SKM-1 treated with dmso at 0.1 percent for 144 hours (cell line): ENCODE results near the gene LIME1.

Experiments
- DNase-seq: peaks from one replicate; lab custom pipeline; 2025; ENCODE audit not compliant: unreplicated experiment; lab: John Stamatoyannopoulos, UW

LIME1 gene, protein sequence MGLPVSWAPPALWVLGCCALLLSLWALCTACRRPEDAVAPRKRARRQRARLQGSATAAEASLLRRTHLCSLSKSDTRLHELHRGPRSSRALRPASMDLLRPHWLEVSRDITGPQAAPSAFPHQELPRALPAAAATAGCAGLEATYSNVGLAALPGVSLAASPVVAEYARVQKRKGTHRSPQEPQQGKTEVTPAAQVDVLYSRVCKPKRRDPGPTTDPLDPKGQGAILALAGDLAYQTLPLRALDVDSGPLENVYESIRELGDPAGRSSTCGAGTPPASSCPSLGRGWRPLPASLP

DNA sequence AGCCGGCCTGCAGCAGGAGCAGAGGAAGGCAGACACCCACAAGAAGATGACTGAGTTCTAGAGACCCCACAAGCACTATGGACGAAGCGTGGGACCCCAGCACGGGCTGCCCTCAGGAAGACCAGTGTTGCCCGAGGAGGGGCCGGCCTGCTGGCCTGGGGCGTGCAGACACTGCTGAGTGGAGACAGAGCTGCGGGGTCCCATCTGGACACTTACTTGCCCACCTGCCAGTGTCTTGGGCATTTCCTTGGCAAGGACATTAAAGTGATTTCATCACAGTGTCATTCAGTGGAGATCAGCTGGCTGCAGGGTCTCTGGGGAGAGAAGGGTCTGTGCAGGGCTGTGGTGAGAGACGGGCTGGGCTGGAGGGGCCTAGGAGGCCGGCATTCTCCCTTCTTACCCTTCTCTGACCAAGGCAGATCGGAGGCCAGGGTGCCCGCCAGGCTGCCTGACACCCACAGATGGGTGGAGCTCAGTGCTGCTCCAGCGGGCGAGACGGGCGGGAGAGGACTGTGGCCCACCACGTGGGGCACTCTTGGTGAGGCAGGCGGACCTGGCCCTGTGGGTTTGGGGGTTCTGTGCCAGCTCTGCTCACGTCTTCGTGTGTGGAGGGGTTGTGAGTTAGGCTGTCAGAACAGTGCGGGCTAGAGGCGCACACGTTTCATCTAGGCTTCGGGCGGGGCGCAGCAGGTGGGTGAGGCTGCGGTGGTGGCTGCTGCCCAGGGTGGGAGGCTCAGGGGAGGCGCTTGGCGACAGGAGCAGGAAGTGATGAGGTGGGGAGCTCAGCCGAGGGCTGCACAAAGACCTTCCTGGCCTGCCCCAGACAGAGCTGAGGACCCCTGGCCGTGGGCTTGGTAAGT, at the start of gene LIME1:
Gene LIME1, plus strand, starts transcription at position 806 of the 860 bp plus-strand sequence. CDS start 886 bp downstream, outside the sequence.
- no peak for DNase-seq

DNA sequence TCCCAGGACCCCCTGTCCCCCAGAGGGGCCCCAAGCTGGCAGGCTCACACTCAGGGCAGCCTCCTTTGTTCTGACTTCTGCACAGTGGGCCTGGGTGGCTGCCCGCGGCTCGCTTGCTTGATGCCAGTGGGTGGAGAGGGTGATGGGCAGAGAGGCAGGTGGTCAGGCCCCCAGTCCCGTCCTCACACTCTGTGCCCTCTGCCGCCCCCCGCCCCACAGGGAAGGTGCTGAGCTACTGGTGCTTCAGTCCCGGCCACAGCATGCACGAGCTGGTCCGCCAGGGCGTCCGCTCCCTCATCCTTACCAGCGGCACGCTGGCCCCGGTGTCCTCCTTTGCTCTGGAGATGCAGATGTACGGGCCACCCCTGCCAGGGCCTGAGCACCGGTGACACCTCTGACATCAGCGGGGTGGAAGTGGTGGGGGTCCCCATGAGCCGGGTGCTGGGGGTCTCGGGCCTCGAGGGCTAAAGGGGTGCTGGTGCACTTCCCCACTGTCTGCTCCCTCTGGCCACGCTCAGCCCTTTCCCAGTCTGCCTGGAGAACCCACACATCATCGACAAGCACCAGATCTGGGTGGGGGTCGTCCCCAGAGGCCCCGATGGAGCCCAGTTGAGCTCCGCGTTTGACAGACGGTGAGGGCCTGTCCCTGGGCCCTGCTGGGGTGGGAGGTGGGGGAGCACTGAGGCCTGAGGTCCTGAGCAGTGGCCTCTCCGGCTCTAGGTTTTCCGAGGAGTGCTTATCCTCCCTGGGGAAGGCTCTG, 48.9 kb upstream of the LIME1 start:
- no peak for DNase-seq

DNA sequence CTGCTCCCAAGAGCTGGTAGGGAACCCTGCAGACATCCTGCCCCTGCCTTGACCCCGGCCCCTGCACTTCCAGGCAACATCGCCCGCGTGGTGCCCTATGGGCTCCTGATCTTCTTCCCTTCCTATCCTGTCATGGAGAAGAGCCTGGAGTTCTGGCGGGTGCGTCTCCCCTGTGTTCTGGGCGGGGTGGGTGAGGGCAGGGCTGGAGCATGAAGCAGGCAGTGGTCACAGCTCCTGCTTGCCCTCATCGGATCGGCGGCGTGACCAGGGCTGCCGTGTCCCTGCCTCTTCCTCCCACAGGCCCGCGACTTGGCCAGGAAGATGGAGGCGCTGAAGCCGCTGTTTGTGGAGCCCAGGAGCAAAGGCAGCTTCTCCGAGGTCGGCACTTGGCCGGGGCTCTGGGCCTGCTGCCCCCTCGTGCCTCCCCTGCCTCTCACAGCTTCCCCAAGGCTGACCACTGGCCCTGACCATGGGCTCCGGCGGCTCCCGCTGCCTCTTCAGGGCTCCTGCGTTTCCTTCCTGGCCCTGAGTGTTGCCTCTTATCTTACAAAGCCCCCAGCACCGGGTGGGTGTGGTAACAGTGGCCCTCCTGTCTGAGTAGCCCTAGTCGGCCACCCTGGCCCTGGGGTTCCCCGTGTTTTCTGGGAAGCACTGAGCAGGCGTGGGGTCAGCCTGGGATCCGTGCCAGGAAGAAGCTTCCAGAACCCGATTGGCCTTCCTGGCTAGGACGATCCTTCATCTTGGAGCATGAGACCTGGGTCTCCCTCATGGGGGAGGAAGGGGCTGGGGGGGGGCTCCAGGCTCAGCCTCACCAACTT, 48.0 kb upstream of the LIME1 start:
- DNase-seq: no peak

DNA sequence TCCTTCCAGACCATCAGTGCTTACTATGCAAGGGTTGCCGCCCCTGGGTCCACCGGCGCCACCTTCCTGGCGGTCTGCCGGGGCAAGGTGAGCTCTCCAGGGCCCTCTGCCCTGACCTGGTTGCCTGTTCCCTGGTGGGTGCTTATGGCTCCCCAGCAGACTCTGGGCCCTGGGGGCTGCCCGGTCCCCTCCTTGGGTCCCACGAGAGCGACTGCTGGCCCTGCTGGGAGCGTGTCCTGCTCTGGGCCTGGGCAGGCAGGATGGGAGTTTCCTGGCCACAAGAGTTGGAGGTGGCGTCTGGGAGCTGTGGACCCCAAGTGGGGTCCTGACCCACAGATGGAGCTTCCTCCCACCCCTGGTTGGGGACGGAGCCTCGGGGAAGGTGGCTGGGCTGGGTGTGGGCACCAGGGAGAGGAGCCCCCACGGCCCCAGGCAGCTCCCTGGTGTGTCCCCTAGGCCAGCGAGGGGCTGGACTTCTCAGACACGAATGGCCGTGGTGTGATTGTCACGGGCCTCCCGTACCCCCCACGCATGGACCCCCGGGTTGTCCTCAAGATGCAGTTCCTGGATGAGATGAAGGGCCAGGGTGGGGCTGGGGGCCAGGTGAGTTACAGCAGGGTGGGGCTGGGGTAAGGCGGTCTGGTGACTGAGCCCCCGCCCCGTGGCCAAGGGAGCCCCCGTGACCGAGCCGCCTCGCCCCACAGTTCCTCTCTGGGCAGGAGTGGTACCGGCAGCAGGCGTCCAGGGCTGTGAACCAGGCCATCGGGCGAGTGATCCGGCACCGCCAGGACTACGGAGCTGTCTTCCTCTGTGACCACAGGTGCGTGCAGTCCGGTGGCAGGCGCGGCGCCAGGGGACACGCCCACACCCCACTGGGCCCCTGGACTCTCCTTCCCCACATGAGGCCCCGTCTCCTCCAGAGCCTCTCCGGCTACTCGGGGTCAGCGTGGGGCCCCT, 47.1 kb upstream of the LIME1 start:
- no peak for DNase-seq

DNA sequence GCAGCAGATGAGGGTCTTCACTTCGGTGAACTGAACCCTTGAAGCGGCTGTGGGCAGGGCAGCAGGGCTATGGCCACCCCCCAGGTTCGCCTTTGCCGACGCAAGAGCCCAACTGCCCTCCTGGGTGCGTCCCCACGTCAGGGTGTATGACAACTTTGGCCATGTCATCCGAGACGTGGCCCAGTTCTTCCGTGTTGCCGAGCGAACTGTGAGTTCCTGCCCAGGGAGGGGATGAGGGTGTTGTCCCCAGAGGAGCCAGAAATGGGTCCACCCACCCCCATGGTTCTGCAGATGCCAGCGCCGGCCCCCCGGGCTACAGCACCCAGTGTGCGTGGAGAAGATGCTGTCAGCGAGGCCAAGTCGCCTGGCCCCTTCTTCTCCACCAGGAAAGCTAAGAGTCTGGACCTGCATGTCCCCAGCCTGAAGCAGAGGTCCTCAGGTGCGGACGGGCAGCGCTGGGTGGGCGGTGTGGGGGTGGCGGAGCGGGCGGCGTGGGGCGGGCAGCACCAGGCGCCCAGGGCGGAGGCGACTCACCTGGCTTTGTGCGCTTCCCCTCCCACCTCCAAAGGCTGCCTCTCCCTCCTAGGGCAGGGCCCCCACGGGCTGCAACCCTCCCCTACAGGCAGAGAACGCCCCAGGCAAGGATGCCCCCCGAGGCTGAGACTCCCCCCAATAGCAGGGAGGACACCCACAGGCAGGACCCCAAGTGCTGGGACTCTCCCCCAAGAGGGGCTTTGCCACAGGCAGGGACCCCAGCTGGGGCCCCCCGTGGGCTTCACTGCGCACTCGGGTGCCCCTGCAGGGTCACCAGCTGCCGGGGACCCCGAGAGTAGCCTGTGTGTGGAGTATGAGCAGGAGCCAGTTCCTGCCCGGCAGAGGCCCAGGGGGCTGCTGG, 46.2 kb upstream of the LIME1 start:
- no peak for DNase-seq

DNA sequence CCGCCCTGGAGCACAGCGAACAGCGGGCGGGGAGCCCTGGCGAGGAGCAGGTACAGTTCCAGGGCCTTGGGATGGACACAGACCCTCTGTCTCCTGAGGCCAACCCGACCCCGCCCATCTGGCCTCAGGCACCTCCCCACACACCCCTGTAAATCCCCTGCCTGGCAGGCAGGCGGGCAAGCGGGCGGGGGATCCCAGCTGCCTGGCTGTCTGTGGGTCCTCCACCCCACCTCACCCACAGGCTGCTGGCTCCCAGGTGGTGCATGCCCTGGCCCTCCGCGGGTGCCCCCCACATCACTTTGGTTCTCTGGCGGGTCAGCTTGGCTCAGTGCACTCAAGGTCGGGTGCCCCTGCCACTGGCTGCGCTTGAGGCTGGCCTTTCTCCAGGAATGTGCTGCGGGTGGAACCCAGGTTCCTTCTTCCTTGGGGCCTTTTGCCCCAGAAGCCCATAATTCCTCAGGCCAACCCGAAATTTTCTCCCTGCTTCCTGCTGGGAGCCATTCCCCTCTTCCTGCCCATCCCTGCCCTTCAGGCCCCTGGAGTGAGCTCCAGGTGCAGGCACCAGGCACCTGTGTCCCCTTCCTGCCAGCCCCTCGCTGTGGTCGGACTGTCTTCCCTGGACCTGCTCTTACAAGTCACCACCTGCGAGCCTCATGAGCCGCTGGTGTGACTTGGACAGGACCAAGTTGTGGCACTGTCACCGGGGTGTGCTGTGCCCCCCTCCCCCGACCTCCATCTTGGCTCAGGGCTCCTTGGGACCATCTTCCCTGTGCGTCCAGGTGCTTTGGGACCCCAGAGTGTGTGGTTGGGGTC, 45.4 kb upstream of the LIME1 start:
- DNase-seq: no peak

DNA sequence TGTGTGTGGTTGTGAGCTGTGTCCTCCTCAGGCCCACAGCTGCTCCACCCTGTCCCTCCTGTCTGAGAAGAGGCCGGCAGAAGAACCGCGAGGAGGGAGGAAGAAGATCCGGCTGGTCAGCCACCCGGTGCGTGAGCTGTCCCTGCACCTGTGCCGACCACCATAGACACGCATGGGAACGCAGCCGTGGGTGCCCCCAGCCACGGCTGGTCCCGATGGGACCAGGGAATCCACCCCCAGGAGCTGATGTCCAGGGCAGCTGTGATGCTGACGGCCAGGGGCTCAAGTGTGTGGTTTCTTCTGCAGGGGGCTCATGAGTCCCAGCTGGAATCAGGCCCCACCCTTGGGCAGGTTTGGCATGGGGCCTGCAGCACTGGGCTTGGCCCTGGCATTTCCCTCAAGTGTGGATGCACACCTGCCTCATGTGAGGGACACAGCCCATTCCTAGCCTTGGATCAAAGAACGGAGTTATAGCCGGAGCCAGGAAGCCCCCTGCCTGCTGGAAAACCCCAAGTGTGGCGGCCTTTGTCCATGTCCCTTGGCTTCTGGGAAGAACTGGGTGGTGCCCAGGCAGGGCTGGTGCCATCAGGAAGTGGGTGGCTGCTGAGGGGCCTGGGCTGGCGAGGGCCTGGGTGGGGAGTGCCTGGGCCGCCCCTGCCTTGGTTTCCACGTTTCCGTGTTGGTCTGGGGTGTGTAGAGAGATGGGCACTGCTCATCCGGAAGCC, 44.6 kb upstream of the LIME1 start:
- DNase-seq: no peak

DNA sequence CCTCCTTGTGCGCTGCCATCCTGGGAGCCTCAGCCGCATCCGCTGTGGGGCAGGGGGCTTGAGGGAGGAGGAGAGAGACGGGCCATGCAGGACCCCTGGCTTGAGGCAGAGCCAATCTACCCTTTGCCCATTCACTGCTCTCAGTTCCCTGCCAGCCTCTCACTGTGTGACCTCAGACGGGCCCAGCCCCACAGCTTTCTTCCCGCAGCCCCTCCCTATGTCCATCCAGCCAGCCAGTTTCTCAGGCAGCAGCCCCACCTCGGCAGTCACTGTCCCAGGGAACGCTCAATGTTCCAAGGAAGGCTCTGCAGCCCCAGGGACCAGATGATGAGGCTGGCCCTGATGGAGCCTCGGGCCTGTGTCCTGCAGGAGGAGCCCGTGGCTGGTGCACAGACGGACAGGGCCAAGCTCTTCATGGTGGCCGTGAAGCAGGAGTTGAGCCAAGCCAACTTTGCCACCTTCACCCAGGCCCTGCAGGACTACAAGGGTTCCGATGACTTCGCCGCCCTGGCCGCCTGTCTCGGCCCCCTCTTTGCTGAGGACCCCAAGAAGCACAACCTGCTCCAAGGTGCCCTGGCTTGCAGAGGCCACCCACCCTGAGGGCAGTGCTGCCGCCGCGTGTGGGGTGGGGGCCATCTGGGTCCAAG, 43.9 kb upstream of the LIME1 start:
- no peak for DNase-seq

DNA sequence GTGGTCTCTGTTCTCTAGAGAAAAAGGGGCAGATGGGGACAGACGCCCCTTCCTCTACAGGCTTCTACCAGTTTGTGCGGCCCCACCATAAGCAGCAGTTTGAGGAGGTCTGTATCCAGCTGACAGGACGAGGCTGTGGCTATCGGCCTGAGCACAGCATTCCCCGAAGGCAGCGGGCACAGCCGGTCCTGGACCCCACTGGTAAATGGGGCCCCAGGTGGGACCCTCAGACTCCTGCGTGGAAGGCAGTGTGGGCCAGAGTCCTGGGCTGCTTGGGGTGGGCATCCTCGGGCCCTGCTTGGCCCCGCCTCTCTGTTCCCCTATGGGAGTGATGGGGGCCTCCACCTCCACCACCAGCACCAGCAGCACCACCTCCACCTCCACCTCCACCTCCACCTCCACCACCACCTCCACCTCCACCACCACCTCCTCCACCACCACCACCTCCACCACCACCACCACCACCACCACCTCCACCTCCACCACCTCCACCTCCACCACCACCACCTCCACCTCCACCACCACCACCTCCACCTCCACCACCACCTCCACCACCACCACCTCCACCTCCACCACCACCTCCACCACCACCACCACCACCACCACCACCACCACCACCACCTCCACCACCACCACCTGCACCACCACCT, 43.3 kb upstream of the LIME1 start:
- DNase-seq: no peak

DNA sequence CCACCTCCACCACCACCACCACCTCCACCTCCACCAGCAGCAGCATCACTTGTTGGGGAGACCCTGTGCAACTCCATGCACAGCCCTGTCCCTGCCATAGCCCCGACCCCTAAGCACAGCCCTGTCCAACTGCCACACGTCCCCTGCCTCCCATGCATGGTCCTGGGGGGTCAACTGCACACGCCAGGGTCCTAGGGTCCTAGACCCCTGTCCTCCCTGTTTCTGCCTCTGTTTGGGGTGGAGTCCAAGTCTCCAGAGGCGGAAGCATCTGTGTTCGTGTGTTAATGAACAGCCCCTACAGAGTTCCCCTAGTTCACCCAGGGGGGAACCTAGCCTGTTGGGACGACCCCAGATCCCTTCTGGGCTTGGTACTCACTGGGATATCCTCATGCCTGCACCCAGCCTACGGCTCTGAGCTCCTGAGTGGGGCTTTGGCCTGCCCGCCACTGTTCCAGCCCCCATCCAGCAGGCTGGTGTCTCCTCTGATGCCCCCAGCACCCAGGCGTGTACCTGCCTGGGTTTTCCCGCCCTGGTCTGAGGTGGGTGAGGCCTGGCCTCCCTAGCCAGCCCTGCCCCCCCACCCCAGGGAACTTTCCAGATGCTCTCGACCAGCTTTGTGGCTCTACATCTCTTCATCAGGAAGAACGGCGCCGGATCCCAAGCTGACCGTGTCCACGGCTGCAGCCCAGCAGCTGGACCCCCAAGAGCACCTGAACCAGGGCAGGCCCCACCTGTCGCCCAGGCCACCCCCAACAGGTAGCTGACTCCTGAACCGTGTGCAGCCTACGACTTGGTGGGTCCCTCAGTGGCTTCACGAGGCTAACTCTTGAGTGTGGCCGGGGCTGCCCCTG, 42.5 kb upstream of the LIME1 start:
- no peak for DNase-seq

DNA sequence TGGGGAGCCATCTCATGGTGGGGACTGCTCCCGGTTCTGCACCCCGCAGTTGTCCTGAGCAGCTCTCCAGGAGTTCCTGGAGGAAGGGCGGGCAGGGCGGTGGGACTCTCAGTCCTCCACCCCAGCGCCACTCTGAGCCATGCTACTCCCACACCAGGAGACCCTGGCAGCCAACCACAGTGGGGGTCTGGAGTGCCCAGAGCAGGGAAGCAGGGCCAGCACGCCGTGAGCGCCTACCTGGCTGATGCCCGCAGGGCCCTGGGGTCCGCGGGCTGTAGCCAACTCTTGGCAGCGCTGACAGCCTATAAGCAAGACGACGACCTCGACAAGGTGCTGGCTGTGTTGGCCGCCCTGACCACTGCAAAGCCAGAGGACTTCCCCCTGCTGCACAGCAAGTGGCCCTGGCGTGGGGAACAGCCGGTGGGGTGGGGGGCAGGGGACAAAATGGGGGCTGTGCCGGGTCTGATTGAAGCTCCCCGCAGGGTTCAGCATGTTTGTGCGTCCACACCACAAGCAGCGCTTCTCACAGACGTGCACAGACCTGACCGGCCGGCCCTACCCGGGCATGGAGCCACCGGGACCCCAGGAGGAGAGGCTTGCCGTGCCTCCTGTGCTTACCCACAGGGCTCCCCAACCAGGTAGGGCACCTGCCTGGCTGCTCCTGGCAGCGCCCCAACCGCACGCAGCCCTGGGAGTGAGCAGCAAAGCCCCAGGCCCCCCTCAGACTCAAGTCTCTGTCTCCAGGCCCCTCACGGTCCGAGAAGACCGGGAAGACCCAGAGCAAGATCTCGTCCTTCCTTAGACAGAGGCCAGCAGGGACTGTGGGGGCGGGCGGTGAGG, 41.7 kb upstream of the LIME1 start:
- no peak for DNase-seq

DNA sequence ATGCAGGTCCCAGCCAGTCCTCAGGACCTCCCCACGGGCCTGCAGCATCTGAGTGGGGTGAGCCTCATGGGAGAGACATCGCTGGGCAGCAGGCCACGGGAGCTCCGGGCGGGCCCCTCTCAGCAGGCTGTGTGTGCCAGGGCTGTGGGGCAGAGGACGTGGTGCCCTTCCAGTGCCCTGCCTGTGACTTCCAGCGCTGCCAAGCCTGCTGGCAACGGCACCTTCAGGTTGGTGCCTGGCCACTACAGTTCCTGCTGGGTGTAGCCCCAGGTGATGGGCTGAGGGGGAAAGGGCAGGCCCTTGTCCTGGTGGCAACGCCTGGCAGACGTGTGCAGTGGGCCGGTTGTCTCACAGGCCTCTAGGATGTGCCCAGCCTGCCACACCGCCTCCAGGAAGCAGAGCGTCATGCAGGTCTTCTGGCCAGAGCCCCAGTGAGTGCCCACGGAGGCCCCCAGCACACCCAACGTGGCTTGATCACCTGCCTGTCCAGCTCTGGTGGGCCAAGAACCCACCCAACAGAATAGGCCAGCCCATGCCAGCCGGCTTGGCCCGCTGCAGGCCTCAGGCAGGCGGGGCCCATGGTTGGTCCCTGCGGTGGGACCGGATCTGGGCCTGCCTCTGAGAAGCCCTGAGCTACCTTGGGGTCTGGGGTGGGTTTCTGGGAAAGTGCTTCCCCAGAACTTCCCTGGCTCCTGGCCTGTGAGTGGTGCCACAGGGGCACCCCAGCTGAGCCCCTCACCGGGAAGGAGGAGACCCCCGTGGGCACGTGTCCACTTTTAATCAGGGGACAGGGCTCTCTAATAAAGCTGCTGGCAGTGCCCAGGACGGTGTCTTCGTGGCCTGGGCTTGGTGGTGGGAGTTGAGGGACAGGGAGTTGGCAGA, 40.8 kb upstream of the LIME1 start:
- DNase-seq: no peak

DNA sequence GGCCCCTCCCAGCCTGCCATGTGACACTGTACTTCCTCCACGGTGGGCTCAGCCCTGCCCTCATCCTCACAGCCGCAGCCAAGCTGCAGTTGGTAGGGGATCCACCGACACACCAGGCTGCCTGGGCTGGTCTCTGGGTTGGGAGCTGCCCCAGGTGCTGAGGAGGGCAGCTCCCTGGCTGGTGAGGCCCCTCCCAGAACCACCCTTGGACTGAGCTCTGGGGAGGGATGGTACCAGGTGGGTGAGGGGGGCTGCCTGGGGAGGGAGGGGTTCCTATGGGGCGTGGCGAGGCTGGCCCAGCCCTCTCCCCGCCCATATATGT, 40.2 kb upstream of the LIME1 start:
- DNase-seq: no peak
